Measurements from ENCODE around the gene EXD3.
A peak's percentile ranks its signal among the peaks of the same experiment; 100 is the strongest.

The EXD3 gene

GRCh38 chr9:137408651-137409405, 14.1 kb downstream of the EXD3 start:
- no peaks in the 10 kb centered on the region for H3K27me3 ChIP-seq (ENCODE audit: insufficient read depth, low read depth, severe bottlenecking)
- H3K4me3 ChIP-seq (ENCODE audit: low read depth, low read length), result no peak overlapping the region
- no peak overlapping the region for H3K27ac ChIP-seq
- no peak for TF ChIP-seq CTCF (IDR thresholded peaks at IDR 0.05; ENCODE audit: low read depth, low read length)
- H3K9me3 ChIP-seq (ENCODE audit: severe bottlenecking), result no peaks in the 10 kb centered on the region
- no peaks in the 10 kb centered on the region for H3K36me3 ChIP-seq
- no peak for DNase-seq

GRCh38 chr9:137407590-137408300, 15.2 kb downstream of the EXD3 start:
- no peak overlapping the region for H3K4me3 ChIP-seq (ENCODE audit: low read depth, low read length)
- H3K27me3 ChIP-seq (ENCODE audit: insufficient read depth, low read depth, severe bottlenecking), result no peaks in the 10 kb centered on the region
- no peaks in the 10 kb centered on the region for H3K9me3 ChIP-seq (ENCODE audit: severe bottlenecking)
- no peak overlapping the region for H3K27ac ChIP-seq
- TF ChIP-seq CTCF (IDR thresholded peaks at IDR 0.05; ENCODE audit: low read depth, low read length), result no peak
- no peaks in the 10 kb centered on the region for H3K36me3 ChIP-seq
- DNase-seq, result no peak

GRCh38 chr9:137406876-137407589, 15.9 kb downstream of the EXD3 start:
- H3K27ac ChIP-seq, result no peak overlapping the region
- H3K27me3 ChIP-seq (ENCODE audit: insufficient read depth, low read depth, severe bottlenecking), result no peaks in the 10 kb centered on the region
- H3K9me3 ChIP-seq (ENCODE audit: severe bottlenecking), result no peaks in the 10 kb centered on the region
- DNase-seq, result peak; percentile 78
- peak; percentile 82 for TF ChIP-seq CTCF (IDR thresholded peaks at IDR 0.05; ENCODE audit: low read depth, low read length)
- H3K4me3 ChIP-seq (ENCODE audit: low read depth, low read length), result peak overlapping the region; percentile 43
- H3K36me3 ChIP-seq, result no peaks in the 10 kb centered on the region

- Histone ChIP-seq H3K27me3 (ENCODE audit: insufficient read depth, low read depth, severe bottlenecking) (no peaks in the 10 kb centered on the region), H3K36me3 (no peaks in the 10 kb centered on the region), H3K27ac (no peak overlapping the region), H3K9me3 (ENCODE audit: severe bottlenecking) (no peaks in the 10 kb centered on the region), H3K4me3 (ENCODE audit: low read depth, low read length) (peak overlapping the region; percentile 43; the same call in 1 of the 2 replicates)
- DNase-seq, result no peak
- no peak for TF ChIP-seq CTCF (IDR thresholded peaks at IDR 0.05; ENCODE audit: low read depth, low read length)
Observed at GRCh38 chr9:137406085-137406760, 16.7 kb downstream of the EXD3 start.

- Histone ChIP-seq H3K4me3 (ENCODE audit: low read depth, low read length) (no peak overlapping the region), H3K27me3 (ENCODE audit: insufficient read depth, low read depth, severe bottlenecking) (no peaks in the 10 kb centered on the region), H3K27ac (no peak overlapping the region), H3K36me3 (no peaks in the 10 kb centered on the region), H3K9me3 (ENCODE audit: severe bottlenecking) (no peaks in the 10 kb centered on the region)
- no peak for TF ChIP-seq CTCF (IDR thresholded peaks at IDR 0.05; ENCODE audit: low read depth, low read length)
- DNase-seq, result no peak
Observed at GRCh38 chr9:137405677-137406081, 17.3 kb downstream of the EXD3 start.

Measured in WERI-Rb-1 (cell line).